ENCODE data around the gene MKNK1.

Gene MKNK1

DNA sequence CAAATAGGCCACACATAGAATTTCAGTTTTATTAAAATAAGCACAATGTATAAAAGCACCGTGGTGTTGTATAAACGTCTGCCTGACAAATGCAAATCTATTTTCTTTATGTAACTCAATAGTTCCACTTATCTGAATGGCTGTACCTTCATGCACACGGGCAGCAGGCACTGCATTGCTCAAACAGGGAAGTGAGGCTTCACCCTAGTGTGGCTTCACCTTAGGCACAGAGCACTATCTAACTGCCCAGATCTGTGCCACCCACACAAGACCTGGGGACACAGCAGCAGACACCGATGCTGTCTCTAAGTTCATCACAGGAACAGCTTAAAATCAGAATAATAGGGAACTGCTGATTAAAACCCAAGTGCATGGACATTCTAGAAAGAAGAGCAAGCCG is 46.7 kb downstream of the MKNK1 start:
- FAIRE-seq = no peak

DNA sequence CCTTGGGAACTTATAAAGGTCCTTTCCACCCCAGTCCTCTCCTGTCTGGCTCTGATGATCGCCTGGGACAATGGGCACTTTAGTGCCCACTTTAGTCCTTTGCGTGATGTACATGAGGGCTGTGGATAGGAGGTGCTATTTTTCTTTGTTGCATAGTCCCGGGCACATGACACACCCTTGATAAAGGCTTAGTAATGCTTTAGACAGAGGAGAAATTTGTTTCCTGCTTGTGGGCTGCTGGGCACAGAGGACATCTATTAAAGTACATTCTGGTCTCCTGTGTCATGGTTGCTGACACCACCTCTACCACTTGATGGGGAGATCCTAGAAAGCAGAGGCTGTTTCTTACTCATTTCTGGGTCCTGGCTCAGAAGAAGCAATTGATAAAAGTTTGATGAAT is 47.2 kb downstream of the MKNK1 start:
- no peak for FAIRE-seq

DNA sequence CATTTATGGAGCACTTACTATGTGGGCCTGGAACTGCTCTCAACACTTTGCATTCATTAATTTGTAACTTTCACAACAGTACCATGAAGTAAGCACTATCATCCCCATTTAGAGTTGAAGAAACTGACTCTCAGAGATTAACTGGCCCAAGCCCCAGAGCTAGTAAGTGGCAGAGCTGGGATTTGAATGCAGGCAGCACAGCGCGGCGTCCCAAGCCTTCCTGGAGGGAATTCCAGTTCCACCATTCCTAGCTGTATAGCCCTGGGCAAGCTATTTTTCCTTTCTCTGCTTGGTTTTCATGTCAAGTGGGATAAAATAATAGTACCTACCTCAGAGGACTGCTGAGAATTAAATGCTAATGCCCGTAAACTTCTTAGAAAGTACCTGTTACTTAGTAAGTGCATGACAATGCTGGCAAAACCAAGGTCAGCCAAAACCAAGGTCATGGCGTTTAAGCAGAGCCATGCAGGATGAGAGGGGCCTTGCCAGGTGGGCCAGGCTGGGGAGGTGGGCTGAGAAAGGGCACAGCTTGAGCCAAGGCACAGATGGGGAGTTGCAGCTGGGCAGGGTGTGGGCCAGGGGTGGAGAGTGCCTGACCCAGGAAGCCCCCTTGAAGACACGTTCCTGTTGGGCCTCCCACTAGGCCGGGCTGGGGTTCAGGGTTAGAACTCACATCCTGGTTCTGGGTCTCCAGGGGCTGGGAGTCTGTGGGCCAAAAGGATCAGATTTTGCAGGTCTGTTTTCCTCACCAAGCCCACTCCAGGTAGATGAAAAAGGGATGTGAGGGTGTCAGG is 48.0 kb downstream of the MKNK1 start:
- no peak for FAIRE-seq

DNA sequence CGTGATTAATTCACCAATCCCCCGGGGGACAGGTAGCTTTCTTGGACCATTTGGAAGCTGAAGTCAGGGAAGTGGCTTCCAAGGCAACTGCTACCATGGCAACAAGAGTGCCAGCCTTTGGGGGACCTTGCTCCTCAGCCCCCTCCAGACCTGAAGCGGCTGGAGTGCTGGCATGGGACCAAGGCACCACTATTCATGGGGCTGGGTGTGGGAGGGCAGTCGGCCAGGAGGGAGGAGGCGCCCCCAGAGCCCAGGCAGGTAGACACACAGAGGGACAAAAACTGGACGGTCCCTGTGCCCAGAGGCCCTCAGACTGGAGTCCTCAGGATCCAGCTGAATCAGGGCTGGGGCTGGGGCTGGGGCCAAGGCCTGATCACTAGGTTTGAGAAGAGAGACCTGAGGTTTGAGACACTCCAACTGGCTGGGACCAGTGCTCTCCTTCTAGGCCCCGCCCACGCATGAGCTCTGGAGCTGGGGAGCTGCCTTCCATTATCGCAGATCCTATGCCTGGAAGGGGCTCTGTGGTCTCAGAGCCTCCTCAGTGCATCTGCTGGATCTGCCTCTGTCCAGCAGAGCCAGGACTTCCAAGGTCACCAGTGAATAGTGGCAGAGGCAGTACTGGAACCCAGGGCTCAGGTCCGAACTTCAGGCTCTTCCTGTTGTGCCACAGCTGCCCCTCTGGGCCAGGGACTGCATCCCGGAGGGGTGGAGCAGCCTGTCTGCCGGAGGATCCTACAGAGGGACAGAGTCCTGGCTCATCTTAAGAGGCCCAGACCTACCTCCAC is 49.3 kb downstream of the MKNK1 start:
- no peak for FAIRE-seq

DNA sequence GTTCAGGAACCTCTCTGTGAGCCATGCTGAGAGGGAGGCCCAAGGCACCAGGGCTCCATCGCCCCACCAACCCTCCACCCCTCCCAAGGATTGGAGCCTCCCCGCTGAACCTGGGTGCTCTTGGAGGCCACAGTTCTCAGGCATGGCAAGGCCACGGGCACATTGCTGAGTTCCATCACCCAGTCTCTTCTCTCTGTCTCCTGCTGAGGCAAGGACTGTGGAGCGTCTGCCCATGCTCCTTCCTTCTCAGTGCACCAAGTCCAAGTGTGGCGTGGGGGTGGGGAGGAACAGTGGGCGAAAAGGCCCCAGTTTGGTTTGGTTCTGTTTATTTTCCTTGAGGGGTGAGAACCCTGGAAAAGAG is 49.9 kb downstream of the MKNK1 start:
- FAIRE-seq = no peak

DNA sequence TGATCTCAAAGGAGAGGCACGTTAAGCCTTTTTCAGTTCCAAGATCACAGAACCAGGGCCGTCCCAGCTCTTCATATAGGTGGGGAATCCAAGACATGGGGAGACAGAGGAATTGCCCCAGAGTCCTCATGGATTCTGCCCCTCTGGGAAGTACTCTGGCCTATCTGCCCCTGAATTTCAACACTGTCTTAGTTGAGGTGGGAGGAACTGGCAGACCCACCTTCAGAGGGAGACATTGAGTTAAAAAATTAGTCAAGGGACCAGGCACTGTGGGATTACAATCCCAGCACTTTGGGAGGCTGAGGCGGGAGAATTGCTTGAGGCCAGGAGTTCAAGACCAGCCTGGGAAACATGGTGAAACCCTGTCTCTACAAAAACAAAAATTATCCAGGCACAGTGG is 50.6 kb downstream of the MKNK1 start:
- no peak for FAIRE-seq

DNA sequence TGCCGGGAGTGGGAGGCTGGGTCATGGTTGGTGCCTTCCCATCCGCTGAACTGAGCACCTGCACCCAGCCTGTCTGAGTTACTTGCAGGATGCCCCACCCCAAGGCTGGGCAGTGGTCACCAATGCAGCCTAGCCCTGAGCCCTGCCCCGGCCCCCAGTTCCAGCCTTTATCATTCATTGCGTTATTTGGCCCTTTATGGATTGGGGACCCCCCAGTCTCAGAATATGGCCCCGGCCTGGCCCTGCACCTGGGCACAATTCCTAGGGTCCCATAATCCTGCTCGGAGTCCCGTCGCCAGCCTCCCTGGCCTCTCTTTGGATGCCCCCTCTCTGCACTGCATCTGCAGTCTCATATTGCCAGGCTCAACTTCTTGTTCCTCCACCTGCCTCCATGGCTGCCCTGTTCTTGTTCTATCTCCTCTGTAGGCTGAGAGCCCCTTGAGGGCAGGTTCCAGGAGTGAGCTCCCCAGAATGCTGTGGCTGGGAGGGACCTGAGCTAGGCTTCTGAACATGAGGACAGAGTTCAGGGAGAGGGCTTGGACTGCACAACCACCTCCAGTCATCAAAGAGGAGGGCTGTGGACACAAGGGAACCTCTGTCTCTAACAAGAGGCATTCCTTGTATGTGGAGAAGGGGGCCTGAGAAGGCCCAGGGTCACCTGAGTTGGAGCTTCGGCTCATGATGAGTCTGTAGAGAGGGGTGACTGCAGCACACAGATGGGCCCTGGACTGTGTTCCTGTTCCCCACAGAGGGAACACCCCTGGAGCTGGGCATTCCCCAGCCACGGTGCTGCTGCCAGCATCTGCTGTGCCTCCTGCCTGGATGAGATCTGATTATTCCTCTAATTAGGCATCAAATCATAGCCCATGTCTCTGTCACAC is 51.5 kb downstream of the MKNK1 start:
- FAIRE-seq = no peak

DNA sequence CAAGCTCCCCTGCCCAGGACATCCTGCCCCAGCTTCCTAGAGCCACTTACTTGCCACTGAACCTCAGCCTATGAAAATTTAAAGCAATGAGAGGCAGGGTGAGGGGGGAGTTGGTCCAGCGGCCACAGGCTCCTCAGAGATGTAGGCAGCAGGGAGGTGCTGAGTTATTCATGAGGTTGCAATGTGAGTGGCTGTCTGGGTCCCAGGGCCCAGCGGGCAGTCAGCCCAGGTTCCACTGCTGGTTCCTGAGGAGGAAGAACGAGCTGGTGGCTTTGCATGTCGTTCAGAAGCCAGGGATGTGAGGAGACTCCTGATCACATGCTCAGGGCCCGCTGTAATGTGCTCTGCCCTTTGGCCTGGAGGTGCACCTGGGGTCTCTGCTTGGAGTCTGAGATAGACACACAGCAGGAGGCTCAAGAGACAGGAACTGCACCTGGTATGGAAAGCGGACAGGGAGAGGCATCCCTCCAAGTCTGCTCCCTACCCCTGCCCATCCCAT is 52.4 kb downstream of the MKNK1 start, which contains the start of gene KNCN:
TSS of gene KNCN (minus strand) at position 51 of the 499 bp plus-strand sequence. CDS start 432 bp downstream, outside the sequence.
- FAIRE-seq = no peak

DNA sequence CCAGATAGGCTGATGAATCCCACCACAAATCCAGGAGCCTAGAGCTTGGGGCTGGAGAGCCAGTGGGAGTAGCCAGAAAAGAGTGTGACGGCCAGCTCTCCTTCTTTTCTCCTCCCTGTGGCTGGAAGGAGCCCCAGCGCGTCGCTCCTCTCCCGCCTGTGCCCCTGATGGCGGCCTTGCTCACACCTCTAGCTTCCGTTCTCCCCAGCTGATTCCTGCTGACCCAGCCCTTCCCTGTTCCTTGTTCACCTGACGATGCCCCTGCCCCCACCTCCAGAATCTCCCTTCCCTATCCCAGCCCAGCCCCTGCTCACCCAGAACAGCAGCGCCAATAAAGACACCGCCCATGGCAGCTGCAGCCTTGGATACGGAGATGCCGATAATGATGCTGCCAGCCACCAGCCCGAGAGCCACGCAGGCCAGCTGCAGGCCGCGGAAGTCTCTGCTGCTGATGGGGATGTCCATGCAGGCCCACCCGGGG is 53.3 kb downstream of the MKNK1 start:
- FAIRE-seq = no peak

DNA sequence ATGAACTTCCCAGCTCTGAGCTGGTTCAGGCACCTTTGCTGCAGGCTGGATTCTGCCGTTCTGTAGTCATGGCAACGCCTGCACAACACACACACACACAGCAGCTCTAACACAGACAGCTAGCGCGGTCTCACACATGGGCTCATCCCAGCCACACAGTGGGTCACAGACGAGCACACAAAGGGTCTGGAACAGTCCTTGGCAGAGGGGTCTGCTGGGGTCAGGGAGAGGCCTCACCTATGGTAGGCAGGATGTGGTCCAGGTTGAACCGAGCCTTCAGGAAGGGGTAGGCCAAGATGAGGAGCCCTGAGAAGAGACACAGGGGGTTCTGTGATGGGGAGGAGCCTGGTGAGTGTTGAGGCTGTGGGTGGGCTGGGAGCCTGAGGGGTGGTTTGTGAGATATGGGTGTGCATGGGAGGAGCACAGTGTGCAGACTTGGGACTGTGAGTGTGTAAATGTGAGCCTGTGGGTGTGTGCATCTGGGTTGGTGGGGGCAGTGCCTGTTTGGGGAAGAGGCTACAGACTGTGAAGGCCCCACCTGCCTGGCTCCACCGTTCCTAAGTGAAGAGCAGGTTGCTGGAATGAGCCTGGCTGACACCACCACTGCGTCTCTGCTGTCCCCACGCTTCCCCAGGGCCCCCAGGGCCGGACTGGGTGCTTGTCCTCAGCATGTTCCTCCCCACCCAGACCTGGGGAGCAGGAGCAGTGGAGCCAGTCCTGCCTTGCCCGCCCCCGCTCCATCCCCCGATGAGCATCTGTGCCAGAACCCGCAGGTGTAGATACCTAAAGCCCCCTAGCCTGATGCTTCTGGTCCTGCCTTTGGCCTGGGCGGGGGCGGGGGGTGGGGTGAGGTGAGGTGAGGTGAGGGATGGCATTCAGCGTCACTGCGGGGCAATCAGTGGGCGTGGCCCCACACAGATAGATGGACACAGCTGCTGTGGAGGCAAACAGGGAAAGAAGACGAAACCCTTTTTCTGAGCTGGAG is 54.1 kb downstream of the MKNK1 start:
- FAIRE-seq = no peak

DNA sequence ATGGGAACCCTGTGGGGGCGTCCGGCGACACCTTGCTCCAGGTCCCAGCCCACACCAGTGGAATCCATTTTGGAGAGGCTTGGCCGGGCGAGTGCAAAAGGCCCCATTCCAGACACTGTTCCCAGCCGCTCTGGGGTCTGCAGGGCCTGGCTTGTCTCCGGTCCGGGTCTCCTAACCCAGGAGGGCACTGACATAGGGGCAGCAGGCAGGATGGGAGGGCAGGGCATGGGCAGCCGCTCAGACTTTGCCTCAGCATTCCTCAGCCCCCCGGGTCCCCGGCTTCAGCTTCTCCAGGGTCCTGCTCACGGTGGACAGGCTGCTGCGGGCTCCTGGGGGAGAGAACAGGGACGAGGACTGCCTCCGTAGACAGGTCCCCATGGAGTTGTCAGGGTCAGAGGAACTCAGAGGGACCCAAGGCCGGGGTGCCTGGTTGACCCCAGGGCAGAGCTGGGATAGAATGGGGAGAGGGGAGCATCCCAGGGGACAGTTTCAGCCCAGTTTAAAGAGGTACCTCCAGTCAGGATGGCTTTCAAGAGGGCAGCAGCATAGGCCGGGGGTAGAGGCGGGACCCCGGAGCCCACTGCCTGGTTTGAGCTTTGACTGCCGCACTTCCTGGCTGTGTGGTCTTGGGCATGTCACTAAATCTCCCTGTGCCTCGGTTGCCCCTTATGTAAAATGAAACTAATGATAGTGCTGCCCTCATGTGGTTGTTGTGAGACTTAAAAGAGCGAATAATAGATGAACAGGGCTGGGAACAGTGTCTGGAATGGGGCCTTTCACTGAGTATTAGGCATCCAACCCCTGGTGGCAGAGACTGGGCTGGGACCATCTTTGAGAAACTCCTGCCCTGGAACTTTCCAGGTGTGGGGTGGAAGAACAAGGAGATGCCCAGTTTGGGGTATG is 56.3 kb downstream of the MKNK1 start:
- no peak for FAIRE-seq

DNA sequence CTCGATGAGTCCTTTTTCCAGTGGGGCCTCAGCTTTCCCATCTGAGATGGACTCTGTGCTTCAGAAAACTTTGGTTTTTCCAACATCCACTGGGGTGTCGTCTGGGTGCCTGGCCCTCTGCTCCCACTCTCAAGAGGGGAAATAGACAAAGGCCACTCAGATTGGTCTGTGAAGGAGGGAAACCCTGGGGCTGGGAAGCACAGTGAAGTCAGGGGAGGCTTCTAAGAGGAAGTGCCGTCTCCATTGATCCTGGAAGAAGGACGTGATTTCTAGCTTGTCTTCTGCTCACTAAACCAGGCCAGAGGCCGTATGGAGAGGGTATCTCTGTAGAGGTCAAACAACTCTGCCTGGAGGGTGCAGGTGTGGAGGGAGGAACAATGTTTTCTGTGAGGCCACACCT is 57.9 kb downstream of the MKNK1 start:
- FAIRE-seq = no peak

DNA sequence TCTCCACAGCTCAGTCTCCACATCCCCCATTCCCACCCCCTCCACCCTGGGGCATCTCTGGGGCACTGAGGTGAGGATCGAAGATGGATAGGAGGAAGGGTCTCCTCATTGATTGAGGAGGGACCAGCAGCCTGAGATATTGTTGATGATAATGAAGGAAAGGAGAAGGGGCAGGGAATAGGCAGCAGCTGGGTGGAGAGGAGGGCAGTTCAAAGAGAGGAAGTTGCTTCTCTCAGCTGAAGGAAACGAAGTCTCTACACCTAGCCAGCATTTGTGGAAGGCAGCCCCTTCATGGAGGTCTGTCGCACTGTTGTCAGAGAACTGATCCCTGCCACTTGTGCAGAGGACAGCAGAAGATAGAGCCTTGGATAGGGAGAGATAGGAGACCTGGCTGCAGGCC is 58.3 kb downstream of the MKNK1 start:
- no peak for FAIRE-seq

DNA sequence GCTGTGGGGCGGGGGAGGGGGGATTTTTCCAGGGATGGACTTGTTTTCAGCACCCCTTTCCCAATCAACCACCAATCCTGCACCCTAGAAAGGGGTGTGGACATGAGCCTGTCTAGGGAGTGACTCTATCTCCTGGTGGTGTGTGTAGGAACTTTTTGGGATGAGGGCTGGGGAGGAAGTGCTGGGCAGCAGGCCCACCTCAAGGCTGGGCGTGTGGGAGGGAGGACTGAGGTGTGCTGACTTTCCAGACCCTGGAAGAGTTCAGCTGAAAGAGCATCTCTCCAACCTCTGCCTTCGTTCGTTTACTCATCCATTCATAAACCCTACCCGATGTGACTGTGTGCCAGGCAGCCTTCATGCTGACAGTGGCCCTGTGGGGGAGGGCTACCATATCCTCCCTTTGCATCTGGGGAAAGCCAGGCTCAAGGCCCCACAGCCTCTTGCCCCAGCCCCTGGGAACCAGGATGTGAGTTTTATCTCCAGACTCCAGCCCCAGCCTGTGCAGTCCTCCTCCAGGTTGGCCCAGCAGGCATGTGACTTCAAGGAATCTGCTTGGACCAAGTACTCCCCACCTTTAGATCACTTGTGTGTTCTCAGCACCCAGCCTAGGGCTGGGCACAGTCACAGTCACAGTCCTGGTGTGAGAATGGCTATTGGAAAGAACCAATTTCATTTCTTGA is 59.4 kb downstream of the MKNK1 start:
- FAIRE-seq = no peak

DNA sequence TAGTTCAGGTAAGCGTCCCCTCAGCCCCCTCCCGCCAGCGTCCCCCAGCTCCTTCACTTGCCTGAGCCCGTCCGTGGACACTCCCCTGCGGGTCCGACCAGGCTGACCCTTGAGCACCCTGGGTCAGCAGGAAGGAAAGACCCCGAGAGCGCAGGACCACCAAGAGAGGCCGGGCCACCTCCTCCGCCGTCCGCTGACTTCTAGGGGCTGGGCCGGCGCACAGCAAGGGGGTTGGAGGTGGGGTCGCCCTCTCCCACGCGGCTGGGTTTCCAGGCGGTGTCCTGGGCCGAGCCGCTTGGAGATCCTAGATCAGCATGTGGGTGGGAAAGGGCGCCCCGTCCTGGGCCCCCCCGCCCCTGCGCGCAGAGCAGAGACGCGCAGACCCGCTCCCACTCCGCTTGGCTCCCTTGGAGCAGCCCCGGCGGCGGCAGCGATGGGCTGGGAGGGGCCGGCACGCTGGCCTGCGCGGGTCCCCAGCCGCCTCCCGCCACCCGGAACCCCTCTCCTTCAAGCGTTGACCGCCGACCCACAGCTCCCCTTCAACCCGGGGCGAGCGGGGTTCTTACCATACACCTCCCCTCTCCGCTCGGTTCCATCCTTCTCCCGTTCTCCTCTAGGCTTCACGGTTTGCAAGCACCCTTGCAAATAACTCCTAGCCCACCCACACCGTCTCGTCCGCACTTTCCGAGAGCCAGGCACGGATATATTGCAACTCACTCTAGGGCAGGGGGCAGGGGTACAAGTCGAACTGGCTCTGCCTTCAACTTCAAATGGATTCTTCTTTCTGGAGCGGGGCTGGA is 60.1 kb downstream of the MKNK1 start:
- FAIRE-seq = no peak

DNA sequence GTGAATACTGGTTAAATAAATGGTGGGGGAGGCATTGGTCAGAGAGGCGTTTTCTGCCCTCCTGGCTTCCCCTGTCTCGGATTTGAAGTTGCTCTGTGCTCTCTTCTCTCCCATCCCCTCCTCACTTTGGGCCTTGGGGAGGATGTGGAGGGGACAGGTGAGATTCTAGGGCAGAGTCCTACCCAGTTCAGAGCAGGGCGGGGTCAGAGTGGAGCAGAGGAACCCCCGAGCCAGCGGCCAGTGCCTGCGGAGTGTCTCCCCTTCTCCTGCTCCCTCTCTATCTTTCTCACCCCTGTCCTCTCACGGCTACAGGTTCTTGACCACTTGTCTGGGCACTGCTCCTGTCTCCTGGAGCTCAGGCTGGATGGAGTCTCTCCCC is 60.7 kb downstream of the MKNK1 start:
- FAIRE-seq = no peak

DNA sequence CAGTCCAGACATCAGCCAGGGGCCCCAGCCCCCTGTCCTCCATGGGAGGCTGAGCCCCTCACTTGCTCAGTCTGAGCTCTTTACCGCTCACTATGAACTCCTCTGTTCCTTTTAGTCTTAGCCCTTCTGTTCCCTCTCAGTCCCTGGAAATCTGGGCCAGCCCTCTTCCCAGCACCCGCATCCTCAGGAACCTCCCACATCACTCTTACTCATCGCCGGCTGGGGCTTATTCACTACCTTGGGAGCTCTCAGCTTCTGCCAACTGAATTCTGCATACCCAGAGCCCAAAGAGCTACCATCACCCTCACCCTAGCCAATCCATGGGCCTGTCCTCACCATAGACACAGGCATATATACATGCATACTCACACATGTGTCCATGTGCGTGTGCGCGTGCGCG is 64.1 kb downstream of the MKNK1 start:
- FAIRE-seq = no peak

DNA sequence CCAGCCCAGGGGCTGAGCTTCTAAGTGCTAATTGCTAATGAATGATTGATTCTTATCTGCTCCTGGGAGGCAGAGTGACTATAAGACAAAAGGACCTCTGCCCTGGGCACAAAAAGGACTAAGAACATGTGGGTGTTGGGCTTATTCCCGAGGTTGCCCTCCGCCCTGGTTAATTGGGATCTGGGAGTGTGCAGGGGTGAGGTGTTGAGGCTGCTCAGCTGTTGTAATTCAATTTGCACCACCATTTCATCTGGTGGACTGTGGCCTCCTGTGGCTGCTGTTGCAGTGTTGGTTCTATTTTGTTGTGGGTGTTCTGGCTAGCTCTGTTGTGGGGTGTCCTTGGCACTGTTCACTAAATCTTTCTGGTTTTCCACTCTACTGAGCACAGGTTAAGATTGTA is 65.9 kb downstream of the MKNK1 start:
- FAIRE-seq = no peak

DNA sequence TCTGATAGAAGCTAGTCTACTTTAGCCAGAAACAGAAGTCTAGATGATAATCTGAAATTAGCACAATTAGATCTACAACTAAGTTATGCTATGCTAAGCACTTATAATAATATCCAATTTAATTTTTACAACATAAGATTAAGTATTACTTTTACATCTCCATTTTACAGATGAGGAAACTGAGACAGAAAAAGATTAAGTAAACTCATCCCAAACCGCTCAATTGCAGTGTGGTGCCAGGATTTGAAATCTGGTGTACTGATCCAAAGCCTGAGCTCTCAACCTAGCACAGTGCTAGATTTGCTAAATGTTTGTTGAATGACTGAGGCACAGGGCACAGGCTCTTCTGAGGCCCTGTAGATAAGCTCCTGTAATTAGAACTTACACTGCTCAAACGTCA is 66.4 kb downstream of the MKNK1 start:
- FAIRE-seq = no peak
